Neural crest cell (in vitro differentiated cells): ENCODE results near the gene SH3PXD2A. TPM values are rescaled to one million over a fixed set of nuclear protein-coding genes. Genes with fewer than 3 reads are reported as not detected.

Experiments
- DNase-seq: peaks from one replicate; pipeline ENCODE4 v3.0.0; 2021; ENCODE audit warnings: low read depth, mixed read lengths, low spot score
- H3K27ac Mint-ChIP-seq: one replicate; pipeline ENCODE4 v1.8.0; 2021; ENCODE audit warnings: mild to moderate bottlenecking, mixed read lengths; ENCODE audit not compliant: unreplicated experiment
- H3K27me3 Mint-ChIP-seq: 2 replicates; pipeline ENCODE4 v1.8.0; 2021; ENCODE audit warnings: low read depth, mild to moderate bottlenecking, mixed read lengths
- H3K36me3 Mint-ChIP-seq: 2 replicates; pipeline ENCODE4 v1.8.0; 2021; ENCODE audit warnings: low read depth, mild to moderate bottlenecking, mixed read lengths
- H3K4me1 Mint-ChIP-seq: 2 replicates; pipeline ENCODE4 v1.8.0; 2021; ENCODE audit warnings: mixed read lengths
- H3K4me3 Mint-ChIP-seq: one replicate; pipeline ENCODE4 v1.8.0; 2021; ENCODE audit warnings: mild to moderate bottlenecking, mixed read lengths
- H3K9me3 Mint-ChIP-seq: 2 replicates; pipeline ENCODE4 v1.8.0; 2021; ENCODE audit warnings: mixed read lengths
- total RNA-seq: library from RNA; stranded (reverse); gene quantifications from 2 replicates; pipeline ENCODE4 v1.2.1, GENCODE V29; 2021
- TF ChIP-seq, protein P1 (sequence below): fragments of 200-600 bp; sonication (generic); conservative IDR thresholded peaks from 2 replicates; pipeline ENCODE4 v1.5.0; 2021; ENCODE audit warnings: antibody characterized with exemption, mild to moderate bottlenecking

SH3PXD2A gene
- total RNA-seq, 1 donor from 2014 or later: 22.8 TPM

DNA sequence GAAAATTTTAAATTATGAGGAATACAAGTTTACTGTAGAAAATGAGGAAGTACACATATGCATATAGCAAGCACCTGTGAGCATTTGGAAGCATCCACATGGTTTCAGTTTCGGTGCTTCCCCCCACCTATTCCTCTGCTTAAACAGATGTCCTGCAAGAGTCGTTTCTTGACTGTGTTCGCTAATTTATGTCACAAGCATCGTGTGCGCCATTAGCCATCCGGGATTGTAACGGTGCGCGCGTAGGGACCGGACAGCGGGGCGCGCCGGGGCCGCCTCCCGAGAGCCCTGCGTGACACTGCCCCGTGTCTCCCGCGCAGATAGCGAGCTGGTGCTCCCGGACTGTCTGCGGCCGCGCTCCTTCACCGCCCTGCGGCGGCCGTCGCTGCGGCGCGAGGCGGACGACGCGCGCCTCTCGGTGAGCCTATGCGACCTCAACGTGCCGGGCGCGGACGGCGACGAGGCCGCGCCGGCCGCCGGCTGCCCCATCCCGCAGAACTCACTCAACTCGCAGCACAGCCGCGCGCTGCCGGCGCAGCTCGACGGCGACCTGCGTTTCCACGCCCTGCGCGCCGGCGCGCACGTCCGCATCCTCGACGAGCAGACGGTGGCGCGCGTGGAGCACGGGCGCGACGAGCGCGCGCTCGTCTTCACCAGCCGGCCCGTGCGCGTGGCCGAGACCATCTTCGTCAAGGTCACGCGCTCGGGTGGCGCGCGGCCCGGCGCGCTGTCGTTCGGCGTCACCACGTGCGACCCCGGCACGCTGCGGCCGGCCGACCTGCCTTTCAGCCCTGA lies 271.0 kb downstream of the SH3PXD2A start:
- DNase-seq: no peak
- Mint-ChIP-seq H3K4me3 (no peak overlapping the region), H3K27ac (no peak overlapping the region), H3K4me1 (peaks cover 5% of the 10 kb centered on the region), H3K9me3 (no peaks in the 10 kb centered on the region), H3K36me3 (peaks cover 19% of the 10 kb centered on the region), H3K27me3 (no peaks in the 10 kb centered on the region)
- TF ChIP-seq, protein P1, sequence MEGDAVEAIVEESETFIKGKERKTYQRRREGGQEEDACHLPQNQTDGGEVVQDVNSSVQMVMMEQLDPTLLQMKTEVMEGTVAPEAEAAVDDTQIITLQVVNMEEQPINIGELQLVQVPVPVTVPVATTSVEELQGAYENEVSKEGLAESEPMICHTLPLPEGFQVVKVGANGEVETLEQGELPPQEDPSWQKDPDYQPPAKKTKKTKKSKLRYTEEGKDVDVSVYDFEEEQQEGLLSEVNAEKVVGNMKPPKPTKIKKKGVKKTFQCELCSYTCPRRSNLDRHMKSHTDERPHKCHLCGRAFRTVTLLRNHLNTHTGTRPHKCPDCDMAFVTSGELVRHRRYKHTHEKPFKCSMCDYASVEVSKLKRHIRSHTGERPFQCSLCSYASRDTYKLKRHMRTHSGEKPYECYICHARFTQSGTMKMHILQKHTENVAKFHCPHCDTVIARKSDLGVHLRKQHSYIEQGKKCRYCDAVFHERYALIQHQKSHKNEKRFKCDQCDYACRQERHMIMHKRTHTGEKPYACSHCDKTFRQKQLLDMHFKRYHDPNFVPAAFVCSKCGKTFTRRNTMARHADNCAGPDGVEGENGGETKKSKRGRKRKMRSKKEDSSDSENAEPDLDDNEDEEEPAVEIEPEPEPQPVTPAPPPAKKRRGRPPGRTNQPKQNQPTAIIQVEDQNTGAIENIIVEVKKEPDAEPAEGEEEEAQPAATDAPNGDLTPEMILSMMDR: no peak

DNA sequence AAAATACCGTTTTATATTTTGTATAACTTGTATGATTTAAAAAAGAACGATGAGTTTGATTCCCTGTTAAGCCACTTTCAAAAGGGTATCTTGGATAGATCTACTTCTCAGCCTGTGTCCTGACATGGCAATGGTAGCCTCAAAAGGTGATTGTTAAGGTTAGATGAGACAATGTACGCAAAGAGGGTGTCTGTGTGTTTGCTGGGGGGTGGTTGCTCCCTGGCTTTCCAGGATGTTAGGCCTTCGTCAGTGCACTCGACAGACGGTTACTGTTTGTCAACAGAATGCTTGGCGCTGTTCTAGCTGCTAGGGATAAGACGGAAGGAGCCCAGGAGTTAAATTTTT lies 271.5 kb downstream of the SH3PXD2A start:
- TF ChIP-seq, protein P1: no peak
- Mint-ChIP-seq H3K36me3 (peaks cover 17% of the 10 kb centered on the region), H3K27me3 (no peaks in the 10 kb centered on the region), H3K27ac (no peak overlapping the region), H3K4me3 (no peak overlapping the region), H3K4me1 (peaks cover 5% of the 10 kb centered on the region), H3K9me3 (no peaks in the 10 kb centered on the region)
- DNase-seq: no peak

DNA sequence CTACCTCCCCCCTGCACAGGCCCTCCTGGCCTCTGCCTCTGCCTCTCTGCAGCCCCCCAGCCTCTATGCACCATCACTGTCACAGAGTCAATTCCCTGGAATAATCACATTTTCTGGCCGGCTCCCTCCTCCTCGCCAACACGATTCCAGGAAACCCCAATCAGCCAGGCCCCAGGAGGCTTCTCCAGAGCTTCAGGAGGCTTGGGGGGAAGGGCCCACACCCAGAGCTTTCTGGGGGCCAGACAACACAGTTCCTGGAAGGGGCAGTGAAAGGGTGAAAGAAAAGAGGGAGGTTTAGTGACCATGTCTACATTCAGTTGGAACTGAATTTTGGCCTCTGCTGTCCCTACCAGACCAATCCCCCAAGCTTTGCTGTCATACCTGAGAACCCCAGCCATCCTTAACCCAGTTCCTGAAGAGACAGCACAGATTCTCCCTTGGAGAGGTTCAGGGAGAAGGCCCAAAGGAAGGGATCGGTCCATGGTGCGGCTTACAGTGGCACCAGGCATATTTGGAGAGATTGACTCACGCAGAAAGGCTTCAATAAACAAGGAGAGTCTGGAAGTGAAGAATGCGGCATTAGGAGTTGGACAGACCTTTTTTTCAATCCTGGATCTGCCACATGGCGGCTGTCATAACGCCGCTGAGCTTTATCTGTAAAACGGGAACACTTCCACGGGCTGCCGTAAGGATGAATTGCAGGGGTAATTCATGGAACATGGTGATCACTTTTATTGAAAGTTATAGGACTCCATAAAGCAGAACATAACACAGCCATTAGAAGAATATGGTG lies 272.8 kb downstream of the SH3PXD2A start:
- H3K4me1 Mint-ChIP-seq: peaks cover 5% of the 10 kb centered on the region
- H3K27me3 Mint-ChIP-seq: no peaks in the 10 kb centered on the region
- peaks cover 13% of the 10 kb centered on the region for H3K36me3 Mint-ChIP-seq
- no peaks in the 10 kb centered on the region for H3K9me3 Mint-ChIP-seq
- TF ChIP-seq, protein P1: no peak
- no peak overlapping the region for H3K4me3 Mint-ChIP-seq
- no peak for DNase-seq
- no peak overlapping the region for H3K27ac Mint-ChIP-seq

DNA sequence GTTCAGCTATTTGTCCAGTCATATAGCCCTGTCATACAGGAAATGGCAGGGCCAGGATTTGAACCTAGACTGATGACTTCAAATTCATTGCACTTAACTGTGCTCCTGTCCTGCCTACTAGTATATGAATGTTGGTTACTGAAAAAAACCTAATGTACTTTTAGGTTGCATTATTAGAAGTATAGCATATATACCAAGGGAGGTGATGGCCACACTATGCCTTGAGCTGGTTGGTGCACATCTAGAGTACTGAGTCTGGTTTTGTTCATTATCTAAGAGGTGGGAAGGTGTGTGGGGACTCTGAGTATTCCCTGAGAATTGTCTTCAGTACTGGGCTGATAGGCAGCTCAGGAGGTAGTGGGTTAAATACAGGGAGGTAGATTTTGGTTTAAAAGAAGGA lies 273.9 kb downstream of the SH3PXD2A start:
- H3K4me1 Mint-ChIP-seq: peaks cover 5% of the 10 kb centered on the region
- peaks cover 5% of the 10 kb centered on the region for H3K36me3 Mint-ChIP-seq
- TF ChIP-seq, protein P1: no peak
- no peak for DNase-seq
- no peak overlapping the region for H3K27ac Mint-ChIP-seq
- no peak overlapping the region for H3K4me3 Mint-ChIP-seq
- no peaks in the 10 kb centered on the region for H3K9me3 Mint-ChIP-seq
- H3K27me3 Mint-ChIP-seq: no peaks in the 10 kb centered on the region

- Mint-ChIP-seq H3K36me3 (peaks cover 2% of the 10 kb centered on the region), H3K27me3 (no peaks in the 10 kb centered on the region), H3K4me3 (no peak overlapping the region), H3K9me3 (no peaks in the 10 kb centered on the region), H3K27ac (no peak overlapping the region), H3K4me1 (peaks cover 5% of the 10 kb centered on the region)
- TF ChIP-seq, protein P1: no peak
- no peak for DNase-seq
Observed at GRCh38 chr10:103580430-103580829, 274.9 kb downstream of the SH3PXD2A start.
